ENCODE measurements around the gene PDE5A.

DNA sequence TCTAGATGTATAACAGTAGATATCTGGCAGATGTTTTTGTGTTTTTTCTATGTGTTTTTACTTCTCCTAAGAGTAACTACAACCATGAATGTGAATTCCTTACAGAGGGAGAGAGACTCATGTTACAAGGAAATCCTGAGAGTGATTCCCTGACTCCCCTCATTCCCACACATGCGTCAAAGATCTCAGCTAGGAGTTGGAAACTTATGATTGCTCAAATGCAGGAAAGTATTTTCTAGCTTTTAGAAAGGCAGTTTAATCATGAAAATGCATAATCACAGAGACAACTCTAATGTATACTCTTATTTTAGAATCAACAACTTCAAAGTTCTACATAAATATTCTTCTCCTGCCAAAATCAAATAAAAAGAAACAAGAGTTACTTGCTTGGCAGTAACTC, 121.8 kb downstream of the PDE5A start:
- TF ChIP-seq, protein P1, sequence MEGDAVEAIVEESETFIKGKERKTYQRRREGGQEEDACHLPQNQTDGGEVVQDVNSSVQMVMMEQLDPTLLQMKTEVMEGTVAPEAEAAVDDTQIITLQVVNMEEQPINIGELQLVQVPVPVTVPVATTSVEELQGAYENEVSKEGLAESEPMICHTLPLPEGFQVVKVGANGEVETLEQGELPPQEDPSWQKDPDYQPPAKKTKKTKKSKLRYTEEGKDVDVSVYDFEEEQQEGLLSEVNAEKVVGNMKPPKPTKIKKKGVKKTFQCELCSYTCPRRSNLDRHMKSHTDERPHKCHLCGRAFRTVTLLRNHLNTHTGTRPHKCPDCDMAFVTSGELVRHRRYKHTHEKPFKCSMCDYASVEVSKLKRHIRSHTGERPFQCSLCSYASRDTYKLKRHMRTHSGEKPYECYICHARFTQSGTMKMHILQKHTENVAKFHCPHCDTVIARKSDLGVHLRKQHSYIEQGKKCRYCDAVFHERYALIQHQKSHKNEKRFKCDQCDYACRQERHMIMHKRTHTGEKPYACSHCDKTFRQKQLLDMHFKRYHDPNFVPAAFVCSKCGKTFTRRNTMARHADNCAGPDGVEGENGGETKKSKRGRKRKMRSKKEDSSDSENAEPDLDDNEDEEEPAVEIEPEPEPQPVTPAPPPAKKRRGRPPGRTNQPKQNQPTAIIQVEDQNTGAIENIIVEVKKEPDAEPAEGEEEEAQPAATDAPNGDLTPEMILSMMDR (IDR thresholded peaks at IDR 0.05) = no peak
- TF ChIP-seq EP300 (IDR thresholded peaks at IDR 0.05; ENCODE audit: low read depth) = no peak
- TF ChIP-seq POLR2A (IDR thresholded peaks at IDR 0.05) = no peak

Data from transverse colon (tissue), 3 donors.